ENCODE results near the gene SRXN1.
"Not testable (repeated sequence)": the region's sequence is repeated elsewhere in the genome, so short reads cannot be mapped to it uniquely, and the experiment has no call there.

SRXN1 gene

GRCh38 chr20:653110-653589 lies at the start of gene SRXN1:
TSS of gene SRXN1 (minus strand) at chr20:653200. CDS start at chr20:653185, 15 bp downstream.
- Histone ChIP-seq H3K27ac (peak within 1 kb of the TSS; percentile 72), H3K36me3 (peaks cover 6% of the 10 kb centered on the region), H3K27me3 (no peaks in the 10 kb centered on the region), H3K4me1 (peaks cover 20% of the 10 kb centered on the region), H3K9me3 (no peaks in the 10 kb centered on the region), H3K4me2 (peak within 1 kb of the TSS; percentile 96), H3K9ac (peak within 1 kb of the TSS; percentile 78), H4K20me1 (no peaks in the 10 kb centered on the region), H3K4me3 (peak within 1 kb of the TSS; percentile 72)
- no peak for TF ChIP-seq Cebpa-rat (IDR thresholded peaks at IDR 0.05)

- H3K4me1 ChIP-seq = peaks cover 33% of the 10 kb centered on the region
- no peaks in the 10 kb centered on the region for H3K36me3 ChIP-seq
- no peaks in the 10 kb centered on the region for H3K9me3 ChIP-seq
- no peak for TF ChIP-seq Cebpa-rat (IDR thresholded peaks at IDR 0.05)
- H3K4me3 ChIP-seq = no peak overlapping the region
- H3K27ac ChIP-seq = no peak overlapping the region
- no peaks in the 10 kb centered on the region for H3K27me3 ChIP-seq
- H4K20me1 ChIP-seq = no peaks in the 10 kb centered on the region
- H3K4me2 ChIP-seq = no peak overlapping the region
- H3K9ac ChIP-seq = no peak overlapping the region
These were observed 48.6 kb upstream of the SRXN1 start for GRCh38 chr20:701401-702129.

- H3K4me3 ChIP-seq = no peak overlapping the region
- peak overlapping the region; percentile 73 for H3K4me2 ChIP-seq
- no peaks in the 10 kb centered on the region for H3K27me3 ChIP-seq
- no peaks in the 10 kb centered on the region for H3K36me3 ChIP-seq
- H3K9ac ChIP-seq = peak overlapping the region; percentile 54
- no peak for TF ChIP-seq Cebpa-rat (IDR thresholded peaks at IDR 0.05)
- peaks cover 25% of the 10 kb centered on the region for H3K4me1 ChIP-seq
- H4K20me1 ChIP-seq = no peaks in the 10 kb centered on the region
- peak overlapping the region; percentile 19; the same call in 1 of the 2 replicates for H3K27ac ChIP-seq
- H3K9me3 ChIP-seq = no peaks in the 10 kb centered on the region
These were observed 46.9 kb upstream of the SRXN1 start for GRCh38 chr20:699811-700338.

GRCh38 chr20:699342-699741 lies 46.3 kb upstream of the SRXN1 start:
- Histone ChIP-seq H3K27me3 (no peaks in the 10 kb centered on the region), H3K9ac (peak overlapping the region; percentile 54), H4K20me1 (no peaks in the 10 kb centered on the region), H3K4me1 (peaks cover 25% of the 10 kb centered on the region), H3K4me3 (no peak overlapping the region), H3K27ac (peak overlapping the region; percentile 19; the same call in 1 of the 2 replicates), H3K4me2 (peak overlapping the region; percentile 73), H3K9me3 (no peaks in the 10 kb centered on the region), H3K36me3 (no peaks in the 10 kb centered on the region)
- no peak for TF ChIP-seq Cebpa-rat (IDR thresholded peaks at IDR 0.05)

- Histone ChIP-seq H3K36me3 (no peaks in the 10 kb centered on the region), H3K27me3 (no peaks in the 10 kb centered on the region), H3K4me1 (peaks cover 25% of the 10 kb centered on the region), H3K4me3 (no peak overlapping the region), H3K9me3 (no peaks in the 10 kb centered on the region), H3K27ac (no peak overlapping the region), H4K20me1 (no peaks in the 10 kb centered on the region), H3K4me2 (no peak overlapping the region), H3K9ac (no peak overlapping the region)
- TF ChIP-seq Cebpa-rat (IDR thresholded peaks at IDR 0.05) = no peak
These were observed 45.3 kb upstream of the SRXN1 start for GRCh38 chr20:698276-698675.

- H3K27me3 ChIP-seq = no peaks in the 10 kb centered on the region
- no peak overlapping the region for H3K27ac ChIP-seq
- H4K20me1 ChIP-seq = no peaks in the 10 kb centered on the region
- no peak for TF ChIP-seq Cebpa-rat (IDR thresholded peaks at IDR 0.05)
- H3K4me1 ChIP-seq = peaks cover 22% of the 10 kb centered on the region
- H3K9ac ChIP-seq = no peak overlapping the region
- no peak overlapping the region for H3K4me2 ChIP-seq
- no peak overlapping the region for H3K4me3 ChIP-seq
- H3K9me3 ChIP-seq = no peaks in the 10 kb centered on the region
- H3K36me3 ChIP-seq = no peaks in the 10 kb centered on the region
These were observed 44.8 kb upstream of the SRXN1 start for GRCh38 chr20:697826-698225.

GRCh38 chr20:695165-695866 lies 42.3 kb upstream of the SRXN1 start:
- no peak overlapping the region for H3K9ac ChIP-seq
- no peaks in the 10 kb centered on the region for H3K9me3 ChIP-seq
- TF ChIP-seq Cebpa-rat (IDR thresholded peaks at IDR 0.05) = no peak
- no peaks in the 10 kb centered on the region for H4K20me1 ChIP-seq
- H3K27me3 ChIP-seq = no peaks in the 10 kb centered on the region
- H3K4me2 ChIP-seq = no peak overlapping the region
- peaks cover 15% of the 10 kb centered on the region for H3K4me1 ChIP-seq
- H3K27ac ChIP-seq = no peak overlapping the region
- H3K4me3 ChIP-seq = no peak overlapping the region
- no peaks in the 10 kb centered on the region for H3K36me3 ChIP-seq

- Histone ChIP-seq H3K4me3 (no peak overlapping the region), H3K27ac (no peak overlapping the region), H3K36me3 (no peaks in the 10 kb centered on the region), H4K20me1 (no peaks in the 10 kb centered on the region), H3K4me1 (peaks cover 6% of the 10 kb centered on the region), H3K9me3 (no peaks in the 10 kb centered on the region), H3K9ac (no peak overlapping the region), H3K27me3 (no peaks in the 10 kb centered on the region), H3K4me2 (no peak overlapping the region)
- TF ChIP-seq Cebpa-rat (IDR thresholded peaks at IDR 0.05) = no peak
These were observed 41.5 kb upstream of the SRXN1 start for GRCh38 chr20:694496-694895.

GRCh38 chr20:693786-694185 lies 40.8 kb upstream of the SRXN1 start:
- not testable (repeated sequence) for H3K27ac ChIP-seq, H3K4me2 ChIP-seq, H3K36me3 ChIP-seq, H3K9me3 ChIP-seq, H4K20me1 ChIP-seq, H3K27me3 ChIP-seq, H3K4me1 ChIP-seq, H3K9ac ChIP-seq, H3K4me3 ChIP-seq

GRCh38 chr20:692044-692443 lies 39.0 kb upstream of the SRXN1 start:
- Histone ChIP-seq H3K27ac (no peak overlapping the region), H3K9me3 (no peaks in the 10 kb centered on the region), H3K4me3 (no peak overlapping the region), H3K4me1 (peaks cover 15% of the 10 kb centered on the region), H4K20me1 (no peaks in the 10 kb centered on the region), H3K9ac (no peak overlapping the region), H3K4me2 (no peak overlapping the region), H3K27me3 (no peaks in the 10 kb centered on the region), H3K36me3 (no peaks in the 10 kb centered on the region)
- TF ChIP-seq Cebpa-rat (IDR thresholded peaks at IDR 0.05) = no peak

Measured in BLaER1 (cell line).